GM18526 (cell line): ENCODE results near the gene VASH2.

Experiments used
- POLR2A ChIP-seq: IDR thresholded peaks from 3 replicates; pipeline ENCODE4 v1.6.1; 2011; ENCODE audit not compliant: insufficient read length; ENCODE audit errors: extremely low read depth

Gene VASH2

DNA sequence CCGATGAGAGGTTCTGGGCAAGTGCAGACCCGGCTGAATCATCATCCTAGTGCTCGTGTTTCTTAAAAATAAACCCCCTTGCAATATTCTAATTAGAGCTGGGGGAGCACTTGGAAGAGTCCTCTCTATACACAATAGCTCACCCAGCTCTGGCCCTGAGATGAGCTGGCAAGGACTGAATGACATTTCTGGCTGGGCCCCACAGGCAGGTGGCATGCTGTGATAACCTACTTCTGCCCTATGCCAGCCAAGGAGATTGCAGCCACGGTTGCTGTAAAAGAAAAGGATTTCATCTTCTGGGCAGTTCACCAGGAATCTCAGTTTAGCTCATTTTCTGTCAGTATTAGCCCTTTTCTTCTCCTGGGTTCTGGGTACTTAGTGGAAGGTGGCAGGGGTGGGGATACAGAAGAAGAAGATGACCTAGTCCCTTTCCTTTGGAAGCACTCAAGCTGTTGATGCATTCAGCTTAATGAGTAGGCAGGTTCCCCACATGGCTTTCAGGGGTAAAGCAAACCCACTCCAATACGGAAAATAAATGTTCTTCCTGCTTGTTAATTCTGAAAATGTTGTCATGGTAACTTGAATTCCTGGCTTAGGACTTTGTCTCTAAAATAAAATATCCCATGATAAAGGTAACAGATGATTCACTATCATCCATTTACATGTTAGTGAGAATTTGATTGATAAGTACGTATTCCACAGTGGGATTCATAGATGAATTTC is 32.2 kb downstream of the VASH2 start:
- no peak for TF ChIP-seq POLR2A

DNA sequence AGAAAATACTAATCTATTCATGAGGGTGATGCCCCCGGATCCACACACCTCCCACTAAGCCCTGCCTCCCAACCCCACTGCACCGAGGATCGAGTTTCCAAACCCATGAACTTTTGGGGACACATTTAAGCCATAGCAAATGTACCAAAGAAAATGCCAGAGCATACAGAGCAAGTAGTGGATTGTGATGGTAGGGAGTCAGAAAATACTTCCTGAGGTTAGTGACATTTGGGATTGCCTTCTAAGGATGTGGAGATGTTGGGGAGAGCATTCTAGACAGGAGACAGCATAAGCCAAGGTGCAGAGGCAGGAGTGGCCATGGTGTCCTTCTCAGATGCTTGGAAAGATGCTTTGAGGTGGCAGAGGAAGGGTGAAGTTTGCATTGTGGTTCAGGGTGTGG is 33.1 kb downstream of the VASH2 start:
- no peak for TF ChIP-seq POLR2A

DNA sequence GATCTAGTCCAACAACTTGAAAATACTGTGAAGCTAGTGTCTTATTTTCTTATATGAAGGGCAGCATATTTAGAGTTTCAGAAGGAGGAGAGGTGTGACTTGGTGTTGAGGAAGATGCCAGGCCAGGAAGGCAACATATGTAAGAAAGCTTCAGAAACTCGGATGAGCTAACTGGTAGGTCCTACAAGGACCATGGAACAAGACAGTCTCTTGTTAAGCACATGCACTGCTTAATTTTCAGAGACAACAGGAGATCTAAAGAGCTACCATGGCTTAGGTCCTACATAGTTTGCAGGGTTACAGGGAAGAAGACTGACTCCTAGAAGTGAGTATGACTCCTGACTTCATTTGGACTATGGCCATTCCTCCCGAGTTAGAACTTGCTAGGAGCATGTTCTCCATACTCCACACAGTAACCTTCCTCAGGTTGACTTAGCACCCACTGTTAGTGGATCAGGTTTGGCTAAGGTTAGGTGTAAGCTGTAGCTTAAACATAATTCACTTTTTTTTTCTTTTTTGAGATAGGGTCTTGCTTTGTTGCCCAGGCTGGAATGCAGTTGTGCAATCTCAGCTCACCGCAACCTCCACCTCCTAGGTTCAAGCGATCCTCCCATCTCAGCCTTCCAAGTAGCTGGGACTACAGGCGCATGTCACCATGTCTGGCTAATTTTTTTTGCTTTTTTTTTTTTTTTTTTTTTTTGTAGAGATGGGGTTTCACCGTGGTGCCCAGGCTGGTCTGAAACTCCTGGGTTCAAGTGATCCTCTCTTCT is 34.4 kb downstream of the VASH2 start:
- no peak for TF ChIP-seq POLR2A

DNA sequence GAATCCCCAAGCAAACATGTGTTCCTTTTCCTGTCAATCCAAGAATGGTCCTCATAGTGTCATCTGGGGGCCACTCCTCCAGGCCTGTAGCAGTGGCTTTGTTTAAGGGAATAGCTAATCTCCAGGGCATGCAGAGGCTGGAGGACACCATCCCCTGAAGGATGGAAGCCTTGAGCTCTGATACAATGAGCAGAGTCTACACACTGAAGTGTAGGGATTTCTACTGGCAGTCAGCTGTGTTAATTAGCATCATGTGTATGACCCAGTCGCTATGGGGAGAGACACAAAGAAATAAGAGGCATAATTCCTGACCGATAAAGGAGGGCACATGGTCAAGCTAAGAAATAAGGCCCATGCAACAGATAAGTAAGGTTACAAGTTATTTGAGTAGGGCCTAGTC is 36.2 kb downstream of the VASH2 start:
- TF ChIP-seq POLR2A: no peak

DNA sequence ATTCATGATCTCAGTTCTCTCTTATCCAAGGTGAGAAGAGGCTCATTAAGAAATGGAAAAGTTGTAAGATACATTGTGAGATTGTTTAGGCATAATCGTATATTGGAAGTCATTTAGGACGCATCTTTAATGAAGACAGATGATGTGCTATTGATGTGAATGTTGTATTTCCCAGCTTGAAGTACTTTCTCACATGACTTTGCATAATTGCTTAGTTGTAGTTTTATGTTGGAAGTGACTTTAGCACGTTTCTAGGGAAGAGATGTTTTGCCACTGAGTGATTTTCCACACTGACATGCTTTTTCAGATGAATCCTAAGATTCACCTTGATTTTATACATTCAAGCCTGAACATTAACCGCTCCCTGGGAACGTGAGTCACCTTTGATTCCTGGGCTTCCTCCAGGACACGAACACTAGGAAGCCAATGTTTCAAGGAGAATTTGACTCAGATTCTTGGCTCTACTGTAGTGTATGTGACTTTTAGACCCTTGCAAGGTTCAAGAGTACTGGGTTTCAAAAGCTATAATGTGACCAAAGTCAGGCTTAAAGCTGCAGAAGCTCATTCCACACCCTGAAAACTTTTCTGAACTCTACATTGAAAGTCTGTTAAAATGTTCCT is 37.5 kb downstream of the VASH2 start:
- no peak for TF ChIP-seq POLR2A

DNA sequence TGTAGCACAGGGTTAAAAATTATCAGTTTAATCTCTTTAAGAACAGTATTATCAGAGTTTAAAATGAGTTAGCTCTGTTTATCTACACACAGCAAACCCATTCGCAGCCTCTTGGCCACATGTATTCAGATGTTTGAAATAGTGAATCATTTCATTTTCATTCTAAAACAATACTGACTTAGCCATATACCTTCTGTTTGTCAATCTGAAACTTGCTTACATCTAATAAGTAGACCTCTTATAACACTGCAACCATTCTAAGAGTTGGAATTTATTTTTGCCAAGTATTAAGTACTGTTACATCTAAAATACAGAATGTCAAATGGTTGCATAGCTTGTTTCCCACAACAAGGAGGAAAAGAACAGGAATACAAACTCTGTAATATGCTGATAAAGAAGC is 39.9 kb downstream of the VASH2 start:
- no peak for TF ChIP-seq POLR2A

DNA sequence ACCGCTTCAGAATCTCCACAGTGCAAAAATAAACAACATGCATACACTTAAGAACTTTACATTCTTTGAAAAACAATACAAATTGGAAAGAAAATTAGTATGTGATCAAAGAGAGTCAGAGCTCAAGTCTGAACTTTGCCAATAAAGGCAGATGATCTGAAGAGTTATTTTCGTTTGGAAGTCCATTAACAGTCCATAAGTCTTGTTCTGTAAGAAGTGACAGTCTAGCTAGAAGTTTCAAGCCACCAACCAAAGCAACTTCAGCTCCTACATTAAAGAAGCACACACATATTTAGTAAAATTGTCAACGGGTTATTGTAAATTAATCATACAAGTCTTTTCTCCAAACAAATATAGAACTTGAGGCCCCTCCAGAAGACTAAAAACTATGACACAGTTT is 44.6 kb downstream of the VASH2 start:
- TF ChIP-seq POLR2A: no peak

GRCh38 chr1:213003256-213003655 is 52.9 kb downstream of the VASH2 start:
- no peak for TF ChIP-seq POLR2A

DNA sequence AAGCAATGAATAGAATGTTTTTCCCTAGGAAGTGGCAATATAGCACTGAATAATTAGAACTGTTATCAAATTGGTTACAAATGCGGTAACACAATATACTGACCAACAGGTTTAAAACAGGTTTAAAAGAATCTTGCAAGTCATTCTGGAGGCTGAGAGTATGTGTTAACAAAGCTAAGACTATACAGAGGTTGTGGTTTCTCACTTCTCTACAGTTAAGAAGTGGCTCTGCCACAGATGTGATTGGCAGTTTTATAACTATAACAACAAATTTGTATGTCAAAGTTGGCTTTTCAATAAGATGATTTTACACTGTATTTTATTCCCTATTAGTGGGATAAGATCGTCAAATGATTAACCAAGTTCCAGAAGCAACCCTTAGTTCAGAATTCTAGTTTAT is 58.2 kb downstream of the VASH2 start:
- no peak for TF ChIP-seq POLR2A

- TF ChIP-seq POLR2A: no peak
Measured at GRCh38 chr1:213014642-213015041, 64.3 kb downstream of the VASH2 start.

GRCh38 chr1:213015099-213016050 is 65.0 kb downstream of the VASH2 start, which contains the start of gene ANGEL2:
ANGEL2 (minus strand) TSS chr1:213015867; CDS start chr1:213015671, 196 bp downstream.
- peak; percentile 86 for TF ChIP-seq POLR2A

- TF ChIP-seq POLR2A: no peak
Measured at GRCh38 chr1:213017447-213018273, 67.3 kb downstream of the VASH2 start.

GRCh38 chr1:213019450-213019849 is 69.1 kb downstream of the VASH2 start:
- TF ChIP-seq POLR2A: no peak

- TF ChIP-seq POLR2A: no peak
Measured at GRCh38 chr1:213020016-213020415, 69.7 kb downstream of the VASH2 start.
